ENCODE measurements around the gene PLOD1. TPM values are rescaled to one million over a fixed set of nuclear protein-coding genes. Genes with fewer than 3 reads are reported as not detected.

Gene PLOD1
- total RNA-seq, 6 experiments from 2014 or later, result 294 to 438 (median 315) TPM

GRCh38 chr1:12022036-12022435 is 87.5 kb downstream of the PLOD1 start:
- Mint-ChIP-seq H3K9me3 (no peaks in the 10 kb centered on the region), H3K27me3 (ENCODE audit: insufficient read depth) (no peaks in the 10 kb centered on the region), H3K4me1 (ENCODE audit: low read depth) (0 out of 2 replicates have a peak, but pooled peaks cover 6% of the 10 kb centered on the region), H3K4me3 (no peak overlapping the region), H3K27ac (no peak overlapping the region), H3K36me3 (ENCODE audit: low read depth) (peaks cover 19% of the 10 kb centered on the region; the same call in 1 of the 2 replicates)
- no peak for TF ChIP-seq CTCF (IDR thresholded peaks at IDR 0.05)
- no peak for DNase-seq

Other genes starting within 250 kb of the PLOD1 start
- not detected for gene DRAXIN, start 243.0 kb upstream of the PLOD1 start, total RNA-seq (2021; fragmentation: NEBNext Ultra II Directional; extraction: Animal tissue kit (Norgen Biotek cat#: 25700))
- 10 to 100 TPM; 31.4 to 41.4 (median 33.6) TPM for gene AGTRAP, start 198.6 kb upstream of the PLOD1 start, total RNA-seq (2021; fragmentation: NEBNext Ultra II Directional; extraction: Animal tissue kit (Norgen Biotek cat#: 25700))
- under 1 TPM in 4 of 6 experiments, not detected in 2; 0.23 to 0.59 (median 0.38) TPM for gene C1orf167, start 172.5 kb upstream of the PLOD1 start, total RNA-seq (2021; fragmentation: NEBNext Ultra II Directional; extraction: Animal tissue kit (Norgen Biotek cat#: 25700))
- 10 to 100 TPM in 5 of 6 experiments, 1 to 10 TPM in 1; 9.4 to 11.7 (median 10.5) TPM for gene MTHFR, start 128.8 kb upstream of the PLOD1 start, total RNA-seq (2021; fragmentation: NEBNext Ultra II Directional; extraction: Animal tissue kit (Norgen Biotek cat#: 25700))
- gene CLCN6, start 128.5 kb upstream of the PLOD1 start, total RNA-seq (2021; fragmentation: NEBNext Ultra II Directional; extraction: Animal tissue kit (Norgen Biotek cat#: 25700)), result 1 to 10 TPM; 6.2 to 8.3 (median 7.9) TPM
- not detected for gene NPPA, start 86.9 kb upstream of the PLOD1 start, total RNA-seq (2021; fragmentation: NEBNext Ultra II Directional; extraction: Animal tissue kit (Norgen Biotek cat#: 25700))
- not detected for gene NPPB, start 75.8 kb upstream of the PLOD1 start, total RNA-seq (2021; fragmentation: NEBNext Ultra II Directional; extraction: Animal tissue kit (Norgen Biotek cat#: 25700))
- 10 to 100 TPM; 59.0 to 74.3 (median 66.5) TPM for gene KIAA2013, start 8.3 kb upstream of the PLOD1 start, total RNA-seq (2021; fragmentation: NEBNext Ultra II Directional; extraction: Animal tissue kit (Norgen Biotek cat#: 25700))
- 100 to 1,000 TPM in 4 of 6 experiments, 10 to 100 TPM in 2; 92.8 to 112 (median 101) TPM for gene MFN2, start 45.7 kb downstream of the PLOD1 start, total RNA-seq (2021; fragmentation: NEBNext Ultra II Directional; extraction: Animal tissue kit (Norgen Biotek cat#: 25700))
- 10 to 100 TPM in 5 of 6 experiments, 1 to 10 TPM in 1; 9.9 to 14.8 (median 12.6) TPM for gene MIIP, start 84.8 kb downstream of the PLOD1 start, total RNA-seq (2021; fragmentation: NEBNext Ultra II Directional; extraction: Animal tissue kit (Norgen Biotek cat#: 25700))
- gene TNFRSF8, start 128.6 kb downstream of the PLOD1 start, total RNA-seq (2021; fragmentation: NEBNext Ultra II Directional; extraction: Animal tissue kit (Norgen Biotek cat#: 25700)), result under 1 TPM in 1 of 6 experiments, not detected in 5; 0.07 TPM
- under 1 TPM; 0.14 to 0.66 (median 0.33) TPM for gene TNFRSF1B, start 232.3 kb downstream of the PLOD1 start, total RNA-seq (2021; fragmentation: NEBNext Ultra II Directional; extraction: Animal tissue kit (Norgen Biotek cat#: 25700))